ENCODE results near the gene CPXM2.

The CPXM2 gene

DNA sequence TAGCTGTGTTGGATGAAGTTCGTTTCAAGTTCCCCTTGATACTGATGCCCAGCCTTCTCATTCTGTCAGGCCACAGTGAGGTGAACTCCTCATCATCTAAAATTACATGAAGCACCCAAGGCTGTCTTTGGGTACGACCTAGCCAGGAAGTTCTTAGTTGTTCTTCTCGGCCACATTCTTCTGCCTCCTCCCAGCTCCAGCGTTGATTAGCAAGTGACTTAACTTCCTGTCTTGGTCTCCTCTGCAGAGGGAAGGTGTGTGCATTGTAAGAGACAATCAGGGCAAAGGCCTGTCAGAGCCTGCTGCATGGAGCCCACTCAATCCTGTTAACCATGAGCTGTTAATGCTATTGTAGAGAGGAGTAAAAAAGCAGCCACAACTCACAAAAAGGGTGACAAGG, 43.2 kb upstream of the CPXM2 start:
- no peak for DNase-seq
- TF ChIP-seq, protein P1, sequence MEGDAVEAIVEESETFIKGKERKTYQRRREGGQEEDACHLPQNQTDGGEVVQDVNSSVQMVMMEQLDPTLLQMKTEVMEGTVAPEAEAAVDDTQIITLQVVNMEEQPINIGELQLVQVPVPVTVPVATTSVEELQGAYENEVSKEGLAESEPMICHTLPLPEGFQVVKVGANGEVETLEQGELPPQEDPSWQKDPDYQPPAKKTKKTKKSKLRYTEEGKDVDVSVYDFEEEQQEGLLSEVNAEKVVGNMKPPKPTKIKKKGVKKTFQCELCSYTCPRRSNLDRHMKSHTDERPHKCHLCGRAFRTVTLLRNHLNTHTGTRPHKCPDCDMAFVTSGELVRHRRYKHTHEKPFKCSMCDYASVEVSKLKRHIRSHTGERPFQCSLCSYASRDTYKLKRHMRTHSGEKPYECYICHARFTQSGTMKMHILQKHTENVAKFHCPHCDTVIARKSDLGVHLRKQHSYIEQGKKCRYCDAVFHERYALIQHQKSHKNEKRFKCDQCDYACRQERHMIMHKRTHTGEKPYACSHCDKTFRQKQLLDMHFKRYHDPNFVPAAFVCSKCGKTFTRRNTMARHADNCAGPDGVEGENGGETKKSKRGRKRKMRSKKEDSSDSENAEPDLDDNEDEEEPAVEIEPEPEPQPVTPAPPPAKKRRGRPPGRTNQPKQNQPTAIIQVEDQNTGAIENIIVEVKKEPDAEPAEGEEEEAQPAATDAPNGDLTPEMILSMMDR (IDR thresholded peaks at IDR 0.05; ENCODE audit: low read depth, low read length) = no peak
- H3K36me3 ChIP-seq = no peaks in the 10 kb centered on the region
- peaks cover 7% of the 10 kb centered on the region for H3K9me3 ChIP-seq (ENCODE audit: severe bottlenecking)
- H3K27ac ChIP-seq = no peak overlapping the region
- peaks cover 68% of the 10 kb centered on the region for H3K27me3 ChIP-seq (ENCODE audit: insufficient read depth, low read depth, severe bottlenecking)
- no peak overlapping the region for H3K4me3 ChIP-seq (ENCODE audit: low read depth, low read length)

DNA sequence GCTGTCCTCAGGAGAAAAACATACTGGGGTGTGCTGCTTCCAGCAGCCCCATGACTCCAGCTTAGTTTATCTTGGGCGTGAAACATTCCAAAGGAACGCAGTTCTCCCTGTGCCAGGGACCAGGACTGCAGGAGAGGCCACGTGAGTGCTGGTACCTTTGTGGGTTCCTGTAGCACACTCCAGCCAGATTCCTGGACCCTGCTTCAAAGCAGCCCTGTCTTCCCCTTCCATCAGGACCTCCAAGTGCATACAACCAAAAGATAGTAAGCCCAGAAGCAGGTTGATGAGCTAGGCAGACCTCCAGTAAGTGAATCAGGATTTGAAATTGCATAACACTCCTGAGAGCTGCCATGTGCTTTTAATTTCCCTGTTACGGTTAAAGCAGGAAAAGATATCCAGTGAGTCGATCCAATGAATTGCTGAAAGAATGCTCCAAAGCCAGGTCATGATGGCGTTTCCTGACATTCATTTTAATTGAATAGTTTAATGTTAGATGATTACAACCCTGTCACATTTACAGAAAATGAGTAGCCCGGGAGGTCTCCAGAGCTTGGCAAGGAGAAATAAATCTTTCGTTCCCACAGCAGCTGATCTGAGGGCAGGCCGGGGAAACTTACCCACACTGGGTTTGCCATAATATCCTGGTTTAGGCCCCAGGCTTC, 38.9 kb upstream of the CPXM2 start:
- H3K27ac ChIP-seq = no peak overlapping the region
- no peak overlapping the region for H3K4me3 ChIP-seq (ENCODE audit: low read depth, low read length)
- TF ChIP-seq, protein P1 (IDR thresholded peaks at IDR 0.05; ENCODE audit: low read depth, low read length) = no peak
- peaks cover 75% of the 10 kb centered on the region for H3K27me3 ChIP-seq (ENCODE audit: insufficient read depth, low read depth, severe bottlenecking)
- no peaks in the 10 kb centered on the region for H3K36me3 ChIP-seq
- H3K9me3 ChIP-seq (ENCODE audit: severe bottlenecking) = peaks cover 7% of the 10 kb centered on the region
- DNase-seq = no peak

DNA sequence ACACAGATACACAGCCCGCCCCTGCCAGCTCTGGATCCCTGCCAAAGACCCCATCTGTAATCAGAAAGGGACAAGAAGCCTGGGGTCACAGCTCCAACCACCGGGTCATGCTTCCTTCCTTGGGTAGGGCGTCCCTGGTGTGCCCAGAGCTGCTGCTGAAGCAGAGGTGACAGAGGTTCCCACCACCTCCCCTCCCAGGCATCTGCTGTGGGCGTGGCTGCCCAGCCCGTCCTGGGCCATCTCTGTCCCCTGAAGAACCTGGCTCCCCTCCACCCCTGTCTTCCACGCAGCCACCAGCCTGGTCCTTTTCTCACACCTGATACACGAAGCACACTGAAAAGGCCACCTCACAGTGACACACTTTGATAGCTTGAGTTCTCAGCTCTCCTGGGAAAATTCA, 38.2 kb upstream of the CPXM2 start:
- DNase-seq = no peak
- TF ChIP-seq, protein P1 (IDR thresholded peaks at IDR 0.05; ENCODE audit: low read depth, low read length) = no peak
- Histone ChIP-seq H3K36me3 (no peaks in the 10 kb centered on the region), H3K4me3 (ENCODE audit: low read depth, low read length) (no peak overlapping the region), H3K9me3 (ENCODE audit: severe bottlenecking) (peaks cover 7% of the 10 kb centered on the region), H3K27me3 (ENCODE audit: insufficient read depth, low read depth, severe bottlenecking) (peaks cover 73% of the 10 kb centered on the region), H3K27ac (no peak overlapping the region)

DNA sequence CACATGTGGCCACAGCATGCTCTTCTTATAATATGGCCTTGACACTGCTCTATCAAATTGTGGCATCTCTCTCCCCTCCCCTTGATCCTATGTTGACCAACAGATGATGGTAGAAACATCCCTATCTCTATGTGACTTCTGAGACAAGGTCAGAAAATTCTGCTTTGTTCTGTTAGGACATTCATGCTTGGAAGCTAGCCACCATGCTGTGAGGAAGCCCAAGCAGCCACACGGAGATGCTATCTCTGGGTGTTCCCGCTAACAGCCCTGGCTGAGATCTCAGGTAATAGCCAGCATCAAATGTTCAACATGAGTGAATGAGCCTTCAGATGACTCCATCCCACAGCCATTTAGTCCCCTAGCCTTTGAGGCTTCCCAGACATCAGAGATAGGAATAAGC, 36.8 kb upstream of the CPXM2 start:
- Histone ChIP-seq H3K27ac (no peak overlapping the region), H3K36me3 (no peaks in the 10 kb centered on the region), H3K9me3 (ENCODE audit: severe bottlenecking) (peaks cover 7% of the 10 kb centered on the region), H3K27me3 (ENCODE audit: insufficient read depth, low read depth, severe bottlenecking) (peaks cover 76% of the 10 kb centered on the region), H3K4me3 (ENCODE audit: low read depth, low read length) (no peak overlapping the region)
- no peak for DNase-seq
- TF ChIP-seq, protein P1 (IDR thresholded peaks at IDR 0.05; ENCODE audit: low read depth, low read length) = no peak

DNA sequence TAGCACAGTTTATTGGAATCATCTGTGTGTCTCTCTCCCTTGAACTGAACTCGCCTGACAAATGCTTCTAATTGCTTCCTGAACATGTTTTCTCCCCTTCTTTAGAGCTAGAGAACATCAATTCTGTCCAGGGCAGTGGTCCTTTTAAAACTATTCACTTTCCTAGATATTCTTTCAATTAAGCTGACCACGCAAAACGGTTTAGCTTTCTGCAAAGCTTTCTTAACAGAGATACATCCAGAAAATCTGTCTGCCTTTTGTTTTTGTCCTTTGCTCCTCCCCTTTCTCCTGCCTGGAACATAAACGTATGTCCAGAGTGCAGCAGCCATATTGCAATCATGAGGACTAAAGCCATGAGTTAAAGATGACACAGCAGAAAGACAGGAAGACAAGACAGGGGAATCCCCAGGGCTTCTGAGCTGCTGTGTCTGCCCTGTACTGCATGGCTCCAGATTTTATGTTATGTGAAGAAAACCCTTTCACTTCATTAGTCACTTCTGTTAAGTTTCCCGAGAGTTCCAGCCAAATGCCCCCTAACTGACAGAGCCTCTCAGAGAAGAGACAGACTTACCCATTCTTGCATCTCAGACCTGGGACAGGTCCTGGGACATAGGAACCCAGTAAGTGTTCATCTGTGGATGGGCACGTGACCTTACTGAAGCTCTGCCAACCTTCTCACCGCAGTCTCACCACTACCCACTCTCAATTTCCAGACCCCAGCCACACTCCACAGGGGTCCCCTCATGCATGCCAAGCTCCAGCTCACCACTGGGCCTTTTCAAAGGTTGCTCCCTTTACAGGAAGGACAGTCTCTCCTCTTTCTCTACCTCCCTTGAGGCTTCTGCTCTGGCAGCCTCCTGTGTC, 35.0 kb upstream of the CPXM2 start:
- Histone ChIP-seq H3K4me3 (ENCODE audit: low read depth, low read length) (no peak overlapping the region), H3K9me3 (ENCODE audit: severe bottlenecking) (peaks cover 7% of the 10 kb centered on the region), H3K27ac (no peak overlapping the region), H3K36me3 (no peaks in the 10 kb centered on the region), H3K27me3 (ENCODE audit: insufficient read depth, low read depth, severe bottlenecking) (peaks cover 78% of the 10 kb centered on the region)
- TF ChIP-seq, protein P1 (IDR thresholded peaks at IDR 0.05; ENCODE audit: low read depth, low read length) = no peak
- no peak for DNase-seq

All from WERI-Rb-1 (cell line).